Measurements from ENCODE around the gene AGK.
A peak's percentile ranks its signal among the peaks of the same experiment; 100 is the strongest.

GRCh38 chr7:141649865-141650634 is 98.8 kb downstream of the AGK start:
- TF ChIP-seq POLR2A (IDR thresholded peaks at IDR 0.05) (no peak), CTCF (IDR thresholded peaks at IDR 0.05) (peak in 5 of 6 experiments; percentile 47 to 70 (median 58))
